ENCODE measurements around the gene ZBP1. TPM values are rescaled to one million over a fixed set of nuclear protein-coding genes. Genes with fewer than 3 reads are reported as not detected.

ZBP1 gene
- not detected in 2 replicates for total RNA-seq

GRCh38 chr20:57620274-57620990 lies at the start of gene ZBP1:
ZBP1 (minus strand) TSS chr20:57620426; CDS start chr20:57620295, 131 bp downstream.

GRCh38 chr20:57560554-57561355 lies 59.5 kb downstream of the ZBP1 start, which contains the start of gene PCK1:
PCK1 (plus strand) TSS chr20:57561110; CDS start chr20:57561412, 302 bp downstream.

Other genes with a start within 250 kb of the ZBP1 start
- 4.9 and 8.6 TPM in 2 replicates for gene RBM38, start 229.0 kb downstream of the ZBP1 start, total RNA-seq
- gene CTCFL, start 95.3 kb downstream of the ZBP1 start, total RNA-seq = not detected in 2 replicates
- not detected in 2 replicates for gene PCK1, start 59.3 kb downstream of the ZBP1 start, total RNA-seq
- 1.6 and 2.2 TPM in 2 replicates for gene PMEPA1, start 89.6 kb upstream of the ZBP1 start, total RNA-seq

Data from cardiac atrium fibroblast (primary cell).